ENCODE results near the gene CASP6.

DNA sequence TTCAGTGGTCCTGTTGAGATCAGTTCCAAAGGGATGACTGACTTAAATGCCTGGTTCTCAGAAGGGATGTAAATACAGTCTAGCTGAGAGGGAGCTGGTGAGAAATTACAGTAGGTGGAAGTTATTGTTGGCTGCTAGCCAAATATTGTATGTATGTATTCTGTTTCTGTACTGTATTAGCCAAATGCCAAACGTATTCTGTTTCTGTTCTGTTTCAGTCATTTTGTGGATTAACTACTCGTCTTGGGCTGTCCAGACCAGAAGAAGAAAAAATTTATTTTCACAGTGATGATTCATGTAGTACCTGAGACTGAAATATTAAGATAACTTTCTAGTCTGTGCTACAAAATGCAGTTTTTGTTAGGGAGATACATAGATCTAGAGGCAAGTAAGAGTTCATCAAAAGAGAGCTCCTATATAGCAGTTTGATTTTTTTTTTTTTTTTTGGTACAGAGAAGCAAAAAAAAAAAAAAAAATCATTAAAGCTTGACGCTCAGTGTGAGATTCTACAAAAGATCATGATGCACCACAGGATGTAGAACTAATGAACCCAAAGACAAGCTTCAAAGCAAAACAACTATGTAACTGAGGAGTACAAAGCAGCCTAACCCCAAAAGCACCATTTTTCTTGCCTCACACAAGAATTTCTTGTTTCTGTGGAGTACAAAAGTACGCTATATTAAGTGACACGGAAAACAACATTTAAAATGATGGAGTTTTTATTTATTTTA is 54.8 kb downstream of the CASP6 start:
- TF ChIP-seq, protein P1, sequence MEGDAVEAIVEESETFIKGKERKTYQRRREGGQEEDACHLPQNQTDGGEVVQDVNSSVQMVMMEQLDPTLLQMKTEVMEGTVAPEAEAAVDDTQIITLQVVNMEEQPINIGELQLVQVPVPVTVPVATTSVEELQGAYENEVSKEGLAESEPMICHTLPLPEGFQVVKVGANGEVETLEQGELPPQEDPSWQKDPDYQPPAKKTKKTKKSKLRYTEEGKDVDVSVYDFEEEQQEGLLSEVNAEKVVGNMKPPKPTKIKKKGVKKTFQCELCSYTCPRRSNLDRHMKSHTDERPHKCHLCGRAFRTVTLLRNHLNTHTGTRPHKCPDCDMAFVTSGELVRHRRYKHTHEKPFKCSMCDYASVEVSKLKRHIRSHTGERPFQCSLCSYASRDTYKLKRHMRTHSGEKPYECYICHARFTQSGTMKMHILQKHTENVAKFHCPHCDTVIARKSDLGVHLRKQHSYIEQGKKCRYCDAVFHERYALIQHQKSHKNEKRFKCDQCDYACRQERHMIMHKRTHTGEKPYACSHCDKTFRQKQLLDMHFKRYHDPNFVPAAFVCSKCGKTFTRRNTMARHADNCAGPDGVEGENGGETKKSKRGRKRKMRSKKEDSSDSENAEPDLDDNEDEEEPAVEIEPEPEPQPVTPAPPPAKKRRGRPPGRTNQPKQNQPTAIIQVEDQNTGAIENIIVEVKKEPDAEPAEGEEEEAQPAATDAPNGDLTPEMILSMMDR (conservative IDR thresholded peaks at IDR 0.05; ENCODE audit: low read length), result no peak
- no peak for TF ChIP-seq EZH2phosphoT487 (IDR thresholded peaks at IDR 0.05; ENCODE audit: borderline replicate concordance, low read depth, low read length)
